Pons (tissue), 1 donor: Measurements from ENCODE around the gene HSPA1B.
A peak's percentile ranks its signal among the peaks of the same experiment; 100 is the strongest.
"Not testable (repeated sequence)": the region's sequence is repeated elsewhere in the genome, so short reads cannot be mapped to it uniquely, and the experiment has no call there.

Experiments
- DNase-seq: peaks from one replicate; pipeline ENCODE4 v3.0.0-alpha.2; 2016; ENCODE audit warnings: low spot score

HSPA1B gene

DNA sequence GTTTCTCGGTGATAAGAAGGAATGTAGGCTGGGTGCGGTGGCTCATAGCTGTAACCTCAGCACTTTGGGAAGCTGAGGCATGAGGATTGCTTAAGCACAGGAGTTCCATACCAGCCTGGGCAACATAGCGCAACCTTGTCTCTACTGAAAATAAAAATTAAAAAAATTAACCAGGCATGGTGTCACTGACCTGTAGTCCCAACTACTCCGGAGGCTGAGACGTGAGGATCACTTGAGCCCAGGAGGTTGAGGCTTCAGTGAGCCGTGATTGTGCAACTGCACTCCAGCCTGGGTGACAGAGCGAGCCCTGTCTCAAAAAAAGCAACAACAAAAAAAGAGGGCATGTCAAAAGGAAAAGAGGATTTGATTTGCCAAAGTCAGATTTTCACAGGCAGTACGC lies 31.2 kb downstream of the HSPA1B start:
- no peak for DNase-seq

DNA sequence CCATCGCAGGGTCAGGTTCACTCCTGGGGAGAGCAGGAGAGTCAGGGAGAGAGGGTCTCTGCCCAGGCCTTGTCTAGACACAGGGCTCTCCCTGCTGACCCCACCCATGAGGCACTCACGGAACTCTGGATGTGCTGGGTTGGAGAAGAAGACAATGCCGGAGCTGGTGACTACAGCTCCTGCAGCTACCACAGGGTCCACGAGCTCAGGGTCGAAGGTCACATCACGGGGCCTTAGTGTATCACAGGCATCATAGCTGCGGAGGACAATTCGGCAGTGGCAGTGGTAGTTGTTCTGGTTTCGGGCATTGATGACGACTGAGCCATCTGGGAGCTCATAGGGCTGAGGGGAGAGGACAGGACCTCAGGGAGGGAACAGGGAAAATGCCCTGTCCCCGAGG lies 32.4 kb downstream of the HSPA1B start:
- DNase-seq = no peak

DNA sequence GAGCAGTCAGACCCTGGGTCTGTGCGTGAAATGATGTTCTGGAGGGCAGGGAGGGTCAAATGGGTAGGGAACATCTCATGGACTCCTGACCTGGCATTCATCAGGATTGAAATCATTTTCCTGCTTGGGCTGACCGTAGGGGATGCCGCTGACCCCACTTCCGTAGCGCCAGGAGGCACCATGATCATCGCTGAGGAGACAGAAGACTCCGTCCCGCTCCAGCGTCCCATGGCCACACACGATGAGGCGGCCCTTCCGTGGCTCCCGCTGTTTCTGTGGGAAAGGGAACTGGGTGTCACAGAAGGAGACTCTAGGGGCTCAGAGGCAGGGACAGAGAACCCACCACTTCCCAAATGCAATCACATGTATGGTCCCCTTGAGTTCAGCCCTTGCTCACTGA lies 32.8 kb downstream of the HSPA1B start:
- no peak for DNase-seq

DNA sequence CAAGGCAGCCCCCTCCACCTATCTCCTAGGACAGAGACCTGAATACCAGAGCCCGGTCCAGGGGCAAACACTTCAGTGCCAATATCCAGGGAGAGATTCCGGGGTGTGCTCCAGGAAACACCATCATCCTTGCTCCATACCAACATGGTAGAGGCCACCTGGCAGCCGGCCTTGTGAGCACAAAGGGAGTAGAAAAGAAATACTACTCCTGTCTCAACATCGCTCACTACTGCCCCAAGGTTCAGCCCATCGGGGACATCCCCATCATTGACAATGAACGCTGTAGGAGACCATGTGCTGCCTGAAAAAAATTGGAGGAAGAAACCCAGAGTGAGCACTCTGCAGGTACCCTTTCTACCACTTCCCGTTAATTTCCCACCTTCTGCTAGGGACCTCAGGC lies 33.6 kb downstream of the HSPA1B start:
- no peak for DNase-seq

DNA sequence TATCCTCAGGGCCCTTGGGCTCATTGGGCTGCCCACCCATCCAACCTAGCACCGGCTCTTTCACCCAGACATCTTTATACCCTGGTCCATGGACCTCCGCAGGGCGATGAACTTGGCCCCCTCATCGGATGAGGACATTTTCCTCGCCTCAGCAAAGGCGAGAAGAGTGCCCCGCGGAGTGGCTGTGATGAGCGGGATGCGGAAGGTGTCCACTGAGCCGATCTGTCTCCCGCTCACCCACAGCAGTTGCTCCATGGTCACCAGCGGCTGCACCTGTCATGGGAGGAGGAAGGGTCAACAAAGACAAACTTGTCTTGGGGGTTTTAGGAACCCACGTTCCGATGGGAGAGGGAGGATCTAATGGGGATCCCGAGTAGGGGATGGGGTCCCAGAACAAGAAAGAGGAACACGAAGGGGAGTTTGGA lies 34.4 kb downstream of the HSPA1B start:
- no peak for DNase-seq

DNA sequence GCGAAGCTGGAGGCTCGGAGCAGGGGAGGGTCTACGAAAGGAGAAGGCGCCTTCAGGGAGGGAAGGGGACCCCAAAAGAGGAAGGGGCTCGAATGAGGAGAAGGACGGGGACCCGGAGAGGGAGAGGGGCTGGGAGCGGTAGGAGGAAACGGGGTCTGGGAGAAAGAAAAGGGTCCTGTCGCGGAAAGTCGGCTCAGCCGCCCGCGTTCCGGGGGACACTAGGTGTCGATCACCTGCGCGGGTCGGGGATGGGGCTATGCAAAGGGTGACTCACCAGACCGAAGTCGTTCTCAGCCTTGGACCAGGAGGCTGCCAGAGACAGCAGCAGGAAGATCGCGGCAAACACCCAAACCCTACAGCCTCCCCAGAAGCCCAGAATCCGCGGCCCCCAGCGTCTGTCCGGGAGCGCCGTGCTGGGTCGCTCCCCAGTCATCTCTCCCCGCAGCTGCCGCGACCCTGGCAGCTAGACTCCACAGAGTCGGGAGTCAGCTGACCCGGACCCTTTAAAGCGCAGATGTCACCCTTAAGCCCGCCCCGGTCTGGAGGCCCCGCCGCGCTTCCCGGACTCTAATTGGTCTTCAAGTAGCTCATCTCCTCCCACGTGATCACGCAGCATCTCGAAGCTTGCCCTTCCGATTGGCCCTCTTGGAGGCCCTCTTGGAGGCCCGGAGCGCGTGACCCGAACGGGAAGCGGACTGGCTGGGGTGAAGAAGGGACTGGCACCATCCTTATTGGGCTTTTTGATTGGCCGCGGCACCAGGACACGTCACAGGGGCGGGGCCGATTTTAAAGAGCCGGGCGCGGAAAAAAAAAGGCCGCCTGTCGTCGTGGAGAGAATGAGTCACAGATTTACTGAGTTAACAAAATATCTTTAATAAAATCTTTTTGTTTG lies 35.1 kb downstream of the HSPA1B start, which contains the start of gene NEU1:
Gene NEU1, minus strand, starts transcription at position 478 of the 892 bp plus-strand sequence. Its CDS starts 45 bp downstream, at position 433.
- DNase-seq = peak; percentile 100

DNA sequence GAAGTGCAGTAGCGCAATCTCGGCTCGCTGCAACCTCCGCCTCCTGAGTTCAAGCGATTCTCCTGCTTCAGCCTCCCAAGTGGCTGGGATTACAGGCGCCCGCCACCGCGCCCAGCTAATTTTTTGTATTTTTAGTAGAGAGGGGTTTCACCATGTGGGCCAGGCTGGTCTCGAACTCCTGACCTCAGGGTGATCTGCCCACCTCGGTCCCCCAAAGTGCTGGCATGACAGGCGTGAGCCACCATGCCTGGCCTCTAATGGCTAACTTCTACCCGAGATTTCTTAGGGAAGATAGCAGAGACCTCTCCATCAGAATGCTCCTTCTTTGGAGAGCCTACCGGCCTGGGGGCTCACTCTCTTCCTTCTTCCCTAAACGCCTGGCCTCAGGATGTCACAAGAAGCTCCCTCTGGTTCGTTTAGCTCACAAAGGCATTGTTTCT lies 36.6 kb downstream of the HSPA1B start:
- not testable (repeated sequence) for DNase-seq

DNA sequence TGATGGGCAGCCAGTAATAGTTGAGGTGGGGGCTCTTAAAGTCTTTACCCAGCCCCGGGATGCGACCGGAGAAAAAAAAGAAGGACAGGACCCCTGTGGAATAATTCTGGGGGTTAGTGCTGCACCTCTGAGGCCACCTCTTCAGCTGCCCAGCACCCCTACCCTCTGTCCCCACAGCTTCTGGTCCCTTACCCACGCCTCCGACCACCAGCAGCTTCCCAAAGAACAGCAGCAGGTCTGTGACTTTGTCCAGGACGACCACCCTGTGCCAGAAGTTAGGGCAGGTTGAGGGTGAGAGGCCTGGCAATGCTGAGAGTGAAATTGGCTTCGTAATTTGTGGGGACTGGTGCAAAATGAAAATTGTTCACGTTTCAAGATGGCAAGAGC lies 37.3 kb downstream of the HSPA1B start:
- no peak for DNase-seq

DNA sequence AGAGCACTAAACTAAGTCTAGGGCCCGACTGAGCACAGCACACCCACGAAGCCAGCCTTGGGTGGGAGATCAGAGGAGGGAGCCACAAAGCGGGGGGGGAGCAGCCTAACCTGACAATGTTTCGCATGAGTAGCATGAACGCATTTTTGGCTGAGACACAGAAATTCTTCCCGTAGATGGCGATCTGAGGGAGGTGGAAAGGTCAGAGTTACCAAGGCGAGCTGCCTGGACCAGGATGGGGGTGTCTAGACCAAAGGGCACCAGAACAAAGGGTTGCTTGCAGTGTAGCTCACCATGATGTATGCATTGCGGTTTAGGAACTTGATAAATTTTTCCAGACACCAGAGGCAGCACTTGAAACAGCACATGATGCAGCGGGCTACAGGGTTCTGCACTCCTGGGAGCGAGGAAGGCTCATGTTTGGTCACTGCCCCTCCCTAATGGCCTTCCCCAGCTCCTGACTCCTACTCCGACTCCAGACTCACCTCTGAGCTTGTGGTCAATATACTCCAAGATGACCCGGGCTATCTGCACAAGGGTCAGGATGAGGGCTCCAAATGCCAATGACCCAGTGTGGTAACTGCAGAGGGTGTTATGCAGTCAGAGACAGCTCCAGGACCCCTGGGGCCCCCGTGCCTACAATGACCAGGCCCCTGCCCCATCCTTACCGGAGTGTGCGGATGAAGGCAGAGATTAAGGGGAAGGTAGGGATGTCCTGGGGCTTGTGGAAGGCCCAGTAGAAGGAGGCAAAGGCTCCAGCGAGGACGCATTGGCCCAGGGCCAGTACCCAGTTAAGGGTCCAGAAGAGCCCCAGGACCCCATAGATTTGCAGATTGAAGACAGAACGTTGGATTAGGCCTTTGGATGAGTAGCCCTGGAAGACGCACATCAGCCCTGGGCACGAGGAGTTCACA lies 37.9 kb downstream of the HSPA1B start:
- DNase-seq = no peak

DNA sequence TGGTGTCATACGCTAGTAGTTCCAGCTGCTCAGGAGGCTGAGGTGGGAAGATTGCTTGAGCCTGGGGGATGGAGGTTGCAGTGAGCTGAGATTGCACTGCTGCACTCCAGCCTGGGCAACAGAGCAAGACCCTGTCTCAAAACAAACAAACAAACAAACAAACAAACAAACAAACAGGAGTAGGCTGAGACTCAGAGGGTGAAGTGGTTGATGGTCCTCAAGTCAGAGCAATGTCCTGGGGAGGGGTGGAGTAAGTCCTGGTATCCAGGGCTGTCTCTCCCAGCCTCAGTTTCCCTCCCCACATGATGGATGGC lies 41.1 kb downstream of the HSPA1B start:
- not testable (repeated sequence) for DNase-seq

DNA sequence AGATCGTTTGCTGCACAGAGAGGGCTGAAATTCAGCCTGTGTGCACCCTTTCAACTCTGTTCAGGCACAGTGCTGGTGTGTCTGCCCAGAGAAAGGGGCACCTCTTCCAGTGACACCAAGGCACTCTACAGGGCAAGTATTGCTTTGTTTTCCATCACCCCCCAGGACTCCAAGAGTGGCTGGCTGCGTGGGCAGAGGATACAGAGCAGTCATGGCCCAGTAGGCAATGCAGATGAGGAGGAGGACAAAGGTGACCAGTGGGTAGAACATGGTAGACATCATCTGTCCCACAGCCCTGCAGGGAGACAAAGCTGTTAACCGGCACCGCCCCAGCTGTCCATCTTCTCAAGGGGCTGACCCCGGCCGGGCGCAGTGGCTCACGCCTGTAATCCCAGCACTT lies 41.8 kb downstream of the HSPA1B start:
- DNase-seq = no peak

DNA sequence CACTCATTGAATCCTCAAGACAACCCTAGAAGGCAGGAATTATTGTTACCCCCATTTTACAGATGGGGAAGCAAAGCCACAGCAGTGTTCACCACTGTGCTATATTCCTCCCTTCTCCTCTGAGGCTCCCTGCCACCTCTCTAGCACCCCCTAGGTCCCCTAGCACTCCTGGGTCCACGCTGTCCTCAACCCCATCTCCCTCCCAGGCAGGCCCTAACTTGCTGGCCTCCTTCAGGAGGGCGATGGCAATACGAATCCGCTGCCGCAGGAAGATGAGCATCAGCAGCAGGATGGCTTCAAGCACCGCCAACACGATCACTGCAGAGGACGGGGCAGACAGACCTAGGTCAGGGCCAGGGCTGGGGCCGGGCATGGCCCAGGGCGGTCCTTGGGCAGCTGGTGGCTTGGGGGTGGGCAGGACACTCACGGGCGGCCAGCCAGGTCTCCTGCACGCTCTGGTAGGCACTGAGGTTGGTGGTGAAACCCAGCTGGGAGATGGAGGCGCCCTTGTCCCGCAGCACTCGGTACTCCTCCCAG lies 42.9 kb downstream of the HSPA1B start:
- DNase-seq = no peak

DNA sequence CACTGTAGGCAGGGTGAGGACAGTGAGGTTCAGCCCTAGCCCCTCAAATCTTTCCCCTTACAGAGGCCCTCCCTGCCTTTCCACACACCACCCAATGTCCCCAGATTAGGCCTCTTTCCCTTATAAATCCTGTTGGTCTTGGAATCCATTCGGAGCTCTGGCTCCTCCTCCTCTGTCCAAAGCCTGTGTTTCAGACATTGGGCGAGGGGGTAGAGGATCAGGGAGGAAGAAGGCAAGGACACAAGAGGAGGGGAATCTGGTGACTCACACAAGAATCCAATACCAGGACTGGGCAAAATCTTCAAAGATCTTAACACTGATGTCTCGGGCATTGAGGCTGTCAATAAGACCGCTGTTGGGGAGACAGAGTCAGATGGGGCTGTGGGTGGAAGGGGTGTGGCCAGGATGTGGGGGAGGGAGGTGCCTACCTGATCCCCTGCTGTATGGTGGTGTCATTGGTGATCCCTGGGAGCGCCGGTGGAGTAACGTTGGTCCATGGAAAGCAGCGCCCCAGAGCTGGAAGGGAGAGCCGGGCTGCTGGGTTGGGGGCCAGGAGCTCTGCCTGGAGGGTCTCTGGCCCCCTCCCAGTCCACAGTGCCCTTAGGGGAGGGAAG lies 43.6 kb downstream of the HSPA1B start:
- DNase-seq = no peak

DNA sequence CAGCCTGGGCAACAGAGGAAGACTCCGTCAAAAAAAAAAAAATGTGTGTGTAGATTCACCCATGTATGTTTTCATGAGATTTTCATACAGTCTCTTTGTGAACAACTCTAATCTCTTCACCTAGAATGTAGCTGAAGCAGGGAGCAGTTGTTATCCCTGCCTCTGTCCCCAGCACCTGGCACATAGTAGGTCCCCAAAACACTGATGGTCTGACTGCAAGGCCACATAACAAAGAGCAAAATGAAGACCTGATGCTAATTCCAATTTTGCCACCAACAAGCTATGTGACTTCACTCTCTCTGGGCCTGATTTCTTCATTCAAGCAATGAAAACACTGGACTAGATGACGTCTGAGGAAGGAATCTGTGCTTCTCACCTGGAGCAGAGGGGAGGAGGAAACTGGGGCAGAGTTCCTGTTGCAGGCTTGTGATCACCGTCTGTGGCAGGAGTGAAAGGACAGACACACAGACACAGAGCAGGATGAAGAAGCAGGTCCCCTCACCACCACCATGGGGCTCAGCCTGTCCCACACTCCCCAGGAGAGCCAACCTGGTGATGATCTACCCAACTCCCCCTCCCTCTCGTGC lies 46.6 kb downstream of the HSPA1B start:
- DNase-seq = no peak

DNA sequence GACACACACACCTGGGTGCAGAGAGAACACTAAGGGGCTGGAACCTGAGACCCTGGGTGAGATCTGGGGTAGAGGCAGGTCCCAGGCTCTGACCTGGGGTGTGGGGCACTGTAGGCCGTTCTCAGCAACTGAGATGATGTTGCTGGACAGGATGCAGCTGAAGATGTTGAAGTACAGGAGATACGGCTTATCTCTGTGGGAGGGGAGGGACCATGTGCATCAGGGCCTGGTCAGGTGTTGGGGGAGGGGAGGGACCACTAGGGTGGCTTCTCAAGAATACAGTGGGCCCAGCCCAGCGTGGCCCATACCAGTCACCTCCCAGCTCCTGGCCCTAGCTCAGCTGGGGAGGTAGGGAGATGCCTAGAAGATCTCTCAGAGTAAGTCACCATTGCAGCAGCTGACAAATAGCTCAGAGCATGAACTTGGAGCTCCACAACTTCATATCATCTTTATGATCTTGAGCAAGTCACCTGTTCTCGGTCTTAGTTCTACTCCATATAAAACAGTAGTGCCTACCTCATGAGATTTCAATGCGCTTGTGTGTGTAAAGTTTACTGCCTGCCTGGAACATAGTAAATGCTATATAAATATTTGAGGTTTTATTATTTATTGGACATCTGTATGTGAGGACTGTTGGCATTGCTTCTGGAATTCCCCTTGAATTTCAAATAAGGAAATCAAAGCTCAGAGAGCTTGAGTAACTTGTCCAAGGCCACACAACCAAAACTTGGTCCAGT lies 47.5 kb downstream of the HSPA1B start:
- no peak for DNase-seq

DNA sequence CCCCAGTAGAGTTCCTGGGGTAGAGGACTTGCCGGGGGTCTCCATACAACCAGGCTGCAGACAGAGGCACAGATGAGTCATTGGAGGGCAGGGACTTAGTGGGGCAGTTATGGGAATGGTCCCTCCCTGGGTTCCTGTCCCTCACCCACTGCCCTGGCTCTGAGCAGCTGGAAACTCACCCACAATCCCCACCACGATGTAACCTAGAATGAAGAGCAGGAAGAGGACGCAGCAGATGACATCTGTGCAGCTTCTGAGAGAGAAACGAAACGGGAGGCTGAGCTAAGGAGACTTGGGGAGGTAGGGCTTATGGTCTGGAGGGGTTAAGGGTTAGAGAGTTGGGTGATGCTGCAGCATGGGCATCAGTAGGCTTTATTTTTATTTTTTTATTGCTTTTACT lies 48.3 kb downstream of the HSPA1B start:
- no peak for DNase-seq

DNA sequence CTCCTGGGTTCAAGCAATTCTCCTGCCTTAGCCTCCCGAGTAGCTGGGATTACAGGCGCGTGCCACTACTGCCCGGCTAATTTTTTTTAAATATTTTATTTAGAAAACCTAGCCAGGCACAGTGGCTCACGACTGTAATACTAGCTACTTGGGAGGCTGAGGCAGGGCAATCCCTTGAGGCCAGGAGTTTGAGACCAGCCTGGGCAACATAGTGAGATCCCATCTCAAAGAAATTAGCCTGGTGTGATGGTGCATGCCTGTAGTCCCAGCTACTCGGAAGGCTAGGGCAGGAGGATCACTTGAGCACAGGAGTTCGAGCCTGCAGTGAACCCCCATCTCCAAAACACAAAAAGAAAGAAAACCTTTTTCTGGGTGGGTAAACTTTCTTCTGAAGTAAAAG lies 48.8 kb downstream of the HSPA1B start:
- DNase-seq = no peak

DNA sequence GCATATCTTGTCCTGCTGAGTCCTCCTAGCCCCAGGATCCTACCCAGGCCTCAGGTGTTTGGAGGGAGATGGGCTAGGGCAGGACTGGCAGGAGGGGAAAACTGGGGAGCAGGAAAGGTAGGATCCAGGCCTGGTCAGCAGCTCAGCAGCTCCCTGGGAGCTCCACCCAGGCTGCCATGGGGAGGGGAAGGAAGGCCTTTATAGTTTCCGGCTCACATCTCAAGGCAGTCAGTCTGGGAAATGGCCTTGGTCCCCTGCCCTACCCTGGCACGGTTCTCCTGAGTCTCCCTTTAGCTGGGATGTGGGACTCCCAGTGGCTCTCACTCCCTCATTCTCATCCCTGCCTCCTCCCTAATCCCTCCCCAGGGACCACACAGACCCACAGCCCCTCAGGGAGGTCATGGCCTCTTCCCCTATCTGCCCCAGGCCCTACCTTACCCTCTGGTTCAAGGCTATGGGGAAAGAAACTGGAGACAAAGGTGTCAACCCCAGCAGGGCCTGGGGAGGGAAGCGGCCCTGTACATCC lies 49.6 kb downstream of the HSPA1B start:
- no peak for DNase-seq

DNA sequence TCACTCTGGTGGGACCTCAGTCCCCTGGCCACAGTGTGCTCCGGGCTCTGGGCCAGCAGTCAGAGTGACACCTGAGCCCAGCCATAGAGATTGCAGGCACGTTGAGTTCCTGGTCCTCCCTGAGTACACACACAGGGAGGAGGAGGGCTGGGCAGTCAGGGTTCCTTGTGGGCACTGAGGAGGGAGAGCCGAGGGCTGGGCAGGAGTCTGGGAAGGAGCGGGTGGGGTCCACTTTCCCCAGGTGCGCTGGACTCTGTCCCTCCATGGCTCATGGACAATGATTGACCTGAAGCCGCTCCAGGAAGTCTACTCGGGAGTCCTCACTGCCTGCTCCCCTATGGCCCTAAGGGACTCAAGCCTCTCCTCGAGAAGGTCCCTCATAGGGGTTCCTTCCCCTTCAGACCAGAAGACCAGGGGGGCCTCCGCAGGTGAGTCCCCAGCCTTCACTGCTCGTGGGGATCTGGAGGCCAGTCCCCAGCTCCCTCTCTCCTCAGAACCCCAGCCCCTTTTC lies 50.2 kb downstream of the HSPA1B start:
- DNase-seq = no peak

DNA sequence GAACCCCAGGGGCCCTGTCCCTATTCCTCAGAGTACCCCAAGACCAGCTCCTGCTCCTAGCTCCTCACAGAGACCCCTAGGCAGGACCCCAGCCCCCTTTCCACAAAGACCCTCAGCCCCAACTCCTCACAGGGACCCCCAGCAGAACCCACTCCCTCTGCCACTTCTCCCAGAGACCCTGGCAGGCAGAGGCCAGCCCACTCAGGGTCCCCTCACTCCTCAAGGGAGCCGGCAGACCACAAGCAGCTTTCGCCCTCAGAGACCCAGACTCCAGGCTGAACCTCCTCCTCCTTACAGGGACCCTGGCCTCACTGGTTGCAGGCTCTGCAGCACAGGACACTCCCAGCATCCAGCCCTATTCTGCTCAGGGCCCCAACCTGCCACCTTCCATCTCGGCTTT lies 50.7 kb downstream of the HSPA1B start:
- no peak for DNase-seq

DNA sequence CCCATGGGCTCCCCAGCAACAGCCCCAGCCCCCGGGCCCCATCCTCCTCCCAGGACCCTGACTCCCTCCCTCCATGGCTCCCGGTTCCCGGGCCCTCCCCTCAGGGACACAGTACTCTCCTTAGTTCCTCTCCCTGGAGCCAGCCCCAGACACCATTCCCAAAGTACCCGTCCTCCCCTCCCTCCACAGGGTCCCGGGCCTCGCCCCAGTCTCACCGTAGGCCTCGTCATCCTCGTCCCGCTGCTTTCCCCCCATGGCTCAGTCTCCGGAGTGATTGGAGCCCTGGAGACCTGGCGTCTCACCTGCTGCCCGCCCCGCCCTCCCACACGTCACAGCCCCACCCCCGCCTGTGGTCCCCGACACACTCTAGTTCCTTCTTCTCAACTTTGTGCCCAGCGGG lies 51.2 kb downstream of the HSPA1B start, which contains the start of gene SLC44A4:
Gene SLC44A4, minus strand, starts transcription at position 272 of the 400 bp plus-strand sequence. Its CDS starts 17 bp downstream, at position 255.
- no peak for DNase-seq
